Prostate gland (tissue), 2 donors: ENCODE measurements around the gene CCL27.

ENCODE experiments used
- CTCF ChIP-seq, 4 experiments: fragments of 200-600 bp in 2 of 4; fragments of 450-650 bp in 2 of 4; sonication (generic) in 2 of 4; IDR thresholded peaks; 1 replicate in 3 of 4; 2 replicates in 1 of 4; pipeline ENCODE4 v1.5.1; 2016 to 2019; ENCODE audit warnings: antibody characterized with exemption in 4 of 4, mild to moderate bottlenecking in 2 of 4, moderate library complexity in 2 of 4
- POLR2AphosphoS5 ChIP-seq: sonication (generic); formaldehyde crosslinking; IDR thresholded peaks from one replicate; pipeline ENCODE4 v1.6.1; 2017; ENCODE audit warnings: antibody characterized with exemption

GRCh38 chr9:34636791-34637355 is 25.6 kb downstream of the CCL27 start:
- TF ChIP-seq CTCF (IDR thresholded peaks at IDR 0.05) = no peak
- no peak for TF ChIP-seq POLR2AphosphoS5
